ENCODE measurements around the gene KLK13.

DNA sequence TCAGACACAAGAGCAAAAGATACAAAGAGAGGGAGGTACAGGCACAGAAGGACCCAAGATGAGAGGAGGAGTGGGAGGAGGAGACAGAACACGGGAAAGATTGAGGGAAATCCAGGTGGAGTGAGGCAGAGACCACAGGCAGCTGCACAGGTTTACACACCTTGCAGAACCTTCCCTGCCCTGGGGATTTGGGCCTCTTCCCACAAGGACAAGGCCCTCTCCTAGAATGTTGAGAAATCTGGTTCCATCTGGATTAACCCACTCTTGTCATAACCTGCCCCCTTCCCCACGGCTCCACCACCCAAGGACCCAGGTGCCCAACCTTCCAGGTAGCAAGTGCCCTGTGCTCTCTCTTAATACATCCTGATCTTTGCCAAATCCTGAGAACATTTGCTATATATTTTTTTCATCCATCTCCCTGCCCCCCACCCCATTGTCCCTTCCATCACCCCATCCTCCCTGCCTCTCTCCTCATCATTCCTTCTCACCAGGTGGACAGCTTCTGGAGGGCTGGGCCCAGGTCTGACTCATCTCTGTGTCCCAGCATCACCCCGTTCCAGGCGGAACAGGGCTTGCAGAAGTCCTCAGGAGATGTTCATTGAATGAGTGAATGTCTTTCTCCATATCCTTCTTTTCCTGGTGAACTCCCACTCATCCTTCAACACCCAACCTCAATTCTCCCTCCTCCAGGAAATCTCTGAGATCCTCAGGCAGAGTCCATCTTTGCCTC lies 54.7 kb downstream of the KLK13 start:
- TF ChIP-seq, protein P1, sequence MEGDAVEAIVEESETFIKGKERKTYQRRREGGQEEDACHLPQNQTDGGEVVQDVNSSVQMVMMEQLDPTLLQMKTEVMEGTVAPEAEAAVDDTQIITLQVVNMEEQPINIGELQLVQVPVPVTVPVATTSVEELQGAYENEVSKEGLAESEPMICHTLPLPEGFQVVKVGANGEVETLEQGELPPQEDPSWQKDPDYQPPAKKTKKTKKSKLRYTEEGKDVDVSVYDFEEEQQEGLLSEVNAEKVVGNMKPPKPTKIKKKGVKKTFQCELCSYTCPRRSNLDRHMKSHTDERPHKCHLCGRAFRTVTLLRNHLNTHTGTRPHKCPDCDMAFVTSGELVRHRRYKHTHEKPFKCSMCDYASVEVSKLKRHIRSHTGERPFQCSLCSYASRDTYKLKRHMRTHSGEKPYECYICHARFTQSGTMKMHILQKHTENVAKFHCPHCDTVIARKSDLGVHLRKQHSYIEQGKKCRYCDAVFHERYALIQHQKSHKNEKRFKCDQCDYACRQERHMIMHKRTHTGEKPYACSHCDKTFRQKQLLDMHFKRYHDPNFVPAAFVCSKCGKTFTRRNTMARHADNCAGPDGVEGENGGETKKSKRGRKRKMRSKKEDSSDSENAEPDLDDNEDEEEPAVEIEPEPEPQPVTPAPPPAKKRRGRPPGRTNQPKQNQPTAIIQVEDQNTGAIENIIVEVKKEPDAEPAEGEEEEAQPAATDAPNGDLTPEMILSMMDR (conservative IDR thresholded peaks at IDR 0.05; ENCODE audit: low read depth, low read length) = no peak
- no peak for TF ChIP-seq EZH2 (IDR thresholded peaks at IDR 0.05; ENCODE audit: borderline replicate concordance, low read depth, low read length, poor library complexity, severe bottlenecking)

Measured in A673 (cell line).